ENCODE results near the gene CUL9. TPM values are rescaled to one million over a fixed set of nuclear protein-coding genes. Genes with fewer than 3 reads are reported as not detected.
A peak's percentile ranks its signal among the peaks of the same experiment; 100 is the strongest.

The CUL9 gene
- total and polyA plus RNA-seq, 2 experiments from 2014 or later = 2.6 to 11.3 TPM

GRCh38 chr6:43262780-43263313 lies 80.9 kb downstream of the CUL9 start (continued):
- TF ChIP-seq CTCF (conservative IDR thresholded peaks at IDR 0.05; ENCODE audit: low read depth in 2 of 2) (no peak), ZNF331 (CRISPR knock-in tag; IDR thresholded peaks at IDR 0.05; ENCODE audit: low read depth) (no peak), ZNF114 (CRISPR knock-in tag; IDR thresholded peaks at IDR 0.05) (no peak), EZH2phosphoT487 (IDR thresholded peaks at IDR 0.05; ENCODE audit: unreplicated experiment) (no peak), NANOG (IDR thresholded peaks at IDR 0.05; ENCODE audit: borderline replicate concordance) (no peak)

GRCh38 chr6:43263314-43264178 lies 81.5 kb downstream of the CUL9 start:
- Histone ChIP-seq H3K4me2 (no peak overlapping the region), H3K4me3 (no peak overlapping the region), H3F3A (replicated peaks; ENCODE audit: low read depth) (no peaks in the 10 kb centered on the region), H3K9me2 (ENCODE audit: insufficient read depth) (no peaks in the 10 kb centered on the region), H3K36me3 (ENCODE audit: insufficient read depth) (no peaks in the 10 kb centered on the region), H3K27me3 (ENCODE audit: insufficient read depth) (peaks cover 9% of the 10 kb centered on the region), H4K20me1 (replicated peaks; ENCODE audit: insufficient read depth) (no peaks in the 10 kb centered on the region), H2AFZ (0 out of 2 replicates have a peak overlapping the region, but pooled peaks have one; percentile 28), H3K4me1 (ENCODE audit: insufficient read depth) (peaks cover 11% of the 10 kb centered on the region), H3K27ac (ENCODE audit: low read depth) (no peak overlapping the region), H3K79me2 (replicated peaks; ENCODE audit: insufficient read depth) (no peaks in the 10 kb centered on the region)
- TF ChIP-seq CTCF (conservative IDR thresholded peaks at IDR 0.05; ENCODE audit: low read depth in 2 of 2) = peak; percentile 72 to 98
- no peak for TF ChIP-seq JUNB (IDR thresholded peaks at IDR 0.05; ENCODE audit: unreplicated experiment)
- TF ChIP-seq REST (IDR thresholded peaks at IDR 0.05; ENCODE audit: unreplicated experiment) = no peak
- TF ChIP-seq STAT1 (IDR thresholded peaks at IDR 0.05; ENCODE audit: unreplicated experiment) = no peak
- TF ChIP-seq EZH2 (IDR thresholded peaks at IDR 0.05; ENCODE audit: low read depth, unreplicated experiment) = no peak
- no peak for TF ChIP-seq ZNF114 (CRISPR knock-in tag; IDR thresholded peaks at IDR 0.05)
- no peak for TF ChIP-seq POLR2AphosphoS5 (IDR thresholded peaks at IDR 0.05; ENCODE audit: low read depth)
- no peak for TF ChIP-seq EZH2phosphoT487 (IDR thresholded peaks at IDR 0.05; ENCODE audit: unreplicated experiment)
- no peak for TF ChIP-seq NANOG (IDR thresholded peaks at IDR 0.05; ENCODE audit: borderline replicate concordance)
- H3K27me3 Mint-ChIP-seq (ENCODE audit: insufficient read depth, low read depth, poor library complexity) = peaks cover 26% of the 10 kb centered on the region
- peaks cover 18% of the 10 kb centered on the region for H3K4me1 Mint-ChIP-seq
- peak; percentile 92 for ATAC-seq
- H3K36me3 Mint-ChIP-seq (ENCODE audit: low read depth) = no peaks in the 10 kb centered on the region
- H3K27ac Mint-ChIP-seq = no peak overlapping the region
- no peaks in the 10 kb centered on the region; the same call in 2 of the 3 replicates for H3K9me3 Mint-ChIP-seq
- peak; percentile 91 for DNase-seq (ENCODE audit: low spot score)
- no peak overlapping the region for H3K4me3 Mint-ChIP-seq
